Naive thymus-derived CD8-positive, alpha-beta T cell (primary cell): ENCODE measurements around the gene TMEM131. TPM values are rescaled to one million over a fixed set of nuclear protein-coding genes. Genes with fewer than 3 reads are reported as not detected.
A peak's percentile ranks its signal among the peaks of the same experiment; 100 is the strongest.

Experiments
- ATAC-seq, 2 donors: fragments of 150-1000 bp; cut with Tn5 transposase in 1 of 2; sonication (Bioruptor Pico), chemical (Tn5 transposase) in 1 of 2; 1 replicate in 1 of 2; 2 replicates in 1 of 2; pipeline ENCODE4 v1.10.0; 2021; ENCODE audit warnings: mild to moderate bottlenecking in 2 of 2, moderate library complexity in 2 of 2
- POLR2A ChIA-PET: fragments of 350-600 bp; sonication (Branson Sonifier 250); formaldehyde crosslinking; loops from one replicate; lab custom pipeline; 2021; ENCODE audit warnings: antibody characterized with exemption; lab: Charles Lee
- DNase-seq, 10 donors: peaks; one replicate each; pipeline versions ENCODE4 v3.0.0 to v3.0.0-alpha.2; 2020 to 2022
- H3K27ac Mint-ChIP-seq, 10 donors: one replicate each; pipeline ENCODE4 v1.8.0; 2020 to 2022; ENCODE audit warnings: mild to moderate bottlenecking in 10 of 10, mixed read lengths in 10 of 10, moderate library complexity in 4 of 10, inconsistent platforms in 1 of 10
- H3K27me3 Mint-ChIP-seq, 5 donors: one replicate each; pipeline ENCODE4 v1.8.0; 2021 to 2022; ENCODE audit warnings: mixed read lengths in 5 of 5
- H3K36me3 Mint-ChIP-seq, 3 donors: one replicate each; pipeline ENCODE4 v1.8.0; 2020 to 2022; ENCODE audit warnings: mixed read lengths in 3 of 3, mild to moderate bottlenecking in 2 of 3, inconsistent platforms in 1 of 3
- H3K4me1 Mint-ChIP-seq, 4 donors: one replicate each; pipeline ENCODE4 v1.8.0; 2021 to 2022; ENCODE audit warnings: mixed read lengths in 4 of 4
- H3K4me3 Mint-ChIP-seq, 10 donors: one replicate each; pipeline ENCODE4 v1.8.0; 2020 to 2022; ENCODE audit warnings: mild to moderate bottlenecking in 10 of 10, mixed read lengths in 10 of 10, moderate library complexity in 6 of 10, inconsistent platforms in 1 of 10
- H3K9me3 Mint-ChIP-seq, 9 donors: one replicate each; pipeline ENCODE4 v1.8.0; 2020 to 2022; ENCODE audit warnings: mixed read lengths in 9 of 9, mild to moderate bottlenecking in 3 of 9, inconsistent platforms in 1 of 9, moderate library complexity in 1 of 9
- polyA plus RNA-seq, 3 donors: library from polyadenylated mRNA; unstranded; fragments of 300-500 nt; fragmentation: Illumina TruSeq; gene quantifications; one replicate each; pipeline ENCODE4 v1.2.3, GENCODE V29; 2021
- total RNA-seq, 8 experiments: library from RNA in 2 of 8; stranded (reverse) in 2 of 8; gene quantifications; one replicate each; pipeline ENCODE4 v1.2.3 and lab custom pipeline; 2021 to 2026

Gene TMEM131
- total and polyA plus RNA-seq, 5 experiments from 2014 or later: 11.4 to 61.4 (median 18.1) TPM

GRCh38 chr2:97995026-97995733 is 568 bp downstream of the TMEM131 start:
- H3K9me3 Mint-ChIP-seq: no peaks in the 10 kb centered on the region
- peak overlapping the region; percentile 68 to 96 (median 94) for H3K27ac Mint-ChIP-seq
- peaks cover 22 to 48% (median 45%) of the 10 kb centered on the region in 4 donors for H3K4me1 Mint-ChIP-seq
- H3K4me3 Mint-ChIP-seq: peak overlapping the region; percentile 89 to 97 (median 94)
- DNase-seq (peak; percentile 30 to 69 (median 50)), ATAC-seq (peak; percentile 33 to 36)
- H3K27me3 Mint-ChIP-seq: no peaks in the 10 kb centered on the region
- peaks cover 0 to 4% (median 0%) of the 10 kb centered on the region in 3 donors for H3K36me3 Mint-ChIP-seq
- POLR2A ChIA-PET: no interaction called here

- peak overlapping the region; percentile 68 to 96 (median 94) for H3K27ac Mint-ChIP-seq
- H3K27me3 Mint-ChIP-seq: no peaks in the 10 kb centered on the region
- POLR2A ChIA-PET: no interaction called here
- H3K4me1 Mint-ChIP-seq: peaks cover 22 to 56% (median 51%) of the 10 kb centered on the region in 4 donors
- H3K36me3 Mint-ChIP-seq: peaks cover 0 to 4% (median 0%) of the 10 kb centered on the region in 3 donors
- no peak for ATAC-seq
- no peaks in the 10 kb centered on the region for H3K9me3 Mint-ChIP-seq
- DNase-seq: no peak
- peak overlapping the region; percentile 89 to 97 (median 94) for H3K4me3 Mint-ChIP-seq
These were observed 1.3 kb downstream of the TMEM131 start for GRCh38 chr2:97994476-97994875.

- POLR2A ChIA-PET: no interaction called here
- Mint-ChIP-seq H3K27me3 (no peaks in the 10 kb centered on the region), H3K4me3 (peak overlapping the region; percentile 89 to 97 (median 94)), H3K4me1 (peaks cover 22 to 61% (median 54%) of the 10 kb centered on the region in 4 donors), H3K9me3 (peaks cover 0 to 1% (median 0%) of the 10 kb centered on the region in 9 donors), H3K27ac (peak overlapping the region in 7 of 10 donors; percentile 2 to 91 (median 70)), H3K36me3 (peaks cover 0 to 4% (median 2%) of the 10 kb centered on the region in 3 donors)
- DNase-seq (no peak), ATAC-seq (no peak)
These were observed 1.8 kb downstream of the TMEM131 start for GRCh38 chr2:97993926-97994325.

- Mint-ChIP-seq H3K36me3 (peaks cover 3 to 10% (median 10%) of the 10 kb centered on the region in 3 donors), H3K27ac (peak overlapping the region in 1 of 10 donors; percentile 91), H3K4me1 (peaks cover 27 to 68% (median 60%) of the 10 kb centered on the region in 4 donors), H3K9me3 (peaks cover 0 to 9% (median 0%) of the 10 kb centered on the region in 9 donors), H3K4me3 (peak overlapping the region in 9 of 10 donors; percentile 25 to 97 (median 94)), H3K27me3 (no peaks in the 10 kb centered on the region)
- POLR2A ChIA-PET: no interaction called here
- no peak for DNase-seq
- no peak for ATAC-seq
These were observed 2.6 kb downstream of the TMEM131 start for GRCh38 chr2:97992836-97993825.

- ATAC-seq (no peak), DNase-seq (no peak)
- Mint-ChIP-seq H3K9me3 (peaks cover 0 to 12% (median 0%) of the 10 kb centered on the region in 9 donors), H3K4me1 (peaks cover 31 to 80% (median 66%) of the 10 kb centered on the region in 4 donors), H3K27me3 (no peaks in the 10 kb centered on the region), H3K4me3 (peak overlapping the region in 7 of 10 donors; percentile 5 to 62 (median 22)), H3K27ac (peak overlapping the region in 4 of 10 donors; percentile 9 to 44 (median 27)), H3K36me3 (peaks cover 3 to 15% (median 10%) of the 10 kb centered on the region in 3 donors)
- POLR2A ChIA-PET: no interaction called here
These were observed 4.5 kb downstream of the TMEM131 start for GRCh38 chr2:97991081-97991856.

GRCh38 chr2:97988722-97989121 is 7.0 kb downstream of the TMEM131 start:
- DNase-seq: no peak
- Mint-ChIP-seq H3K27ac (peak overlapping the region in 1 of 10 donors; percentile 33), H3K27me3 (no peaks in the 10 kb centered on the region), H3K9me3 (peaks cover 0 to 12% (median 2%) of the 10 kb centered on the region in 9 donors), H3K36me3 (peaks cover 4 to 18% (median 6%) of the 10 kb centered on the region in 3 donors), H3K4me1 (peaks cover 31 to 79% (median 63%) of the 10 kb centered on the region in 4 donors), H3K4me3 (peak overlapping the region in 4 of 10 donors; percentile 18 to 33 (median 22))
- no peak for ATAC-seq
- POLR2A ChIA-PET: no interaction called here

GRCh38 chr2:97985998-97986397 is 9.8 kb downstream of the TMEM131 start:
- Mint-ChIP-seq H3K9me3 (peaks cover 0 to 12% (median 2%) of the 10 kb centered on the region in 9 donors), H3K27ac (no peak overlapping the region), H3K4me3 (no peak overlapping the region), H3K36me3 (peaks cover 7 to 26% (median 8%) of the 10 kb centered on the region in 3 donors), H3K27me3 (no peaks in the 10 kb centered on the region), H3K4me1 (peaks cover 29 to 70% (median 55%) of the 10 kb centered on the region in 4 donors)
- no peak for ATAC-seq
- POLR2A ChIA-PET: no interaction called here
- no peak for DNase-seq

- H3K9me3 Mint-ChIP-seq: peaks cover under 1 to 24% (median 6%) of the 10 kb centered on the region in 9 donors
- H3K27me3 Mint-ChIP-seq: no peaks in the 10 kb centered on the region
- peaks cover 12 to 36% (median 19%) of the 10 kb centered on the region in 3 donors for H3K36me3 Mint-ChIP-seq
- peaks cover 29 to 69% (median 46%) of the 10 kb centered on the region in 4 donors for H3K4me1 Mint-ChIP-seq
- POLR2A ChIA-PET: no interaction called here
- H3K4me3 Mint-ChIP-seq: no peak overlapping the region
- DNase-seq (no peak), ATAC-seq (no peak)
- no peak overlapping the region for H3K27ac Mint-ChIP-seq
These were observed 12.1 kb downstream of the TMEM131 start for GRCh38 chr2:97983698-97984097.

- POLR2A ChIA-PET: no interaction called here
- no peak for ATAC-seq
- peaks cover 13 to 37% (median 19%) of the 10 kb centered on the region in 3 donors for H3K36me3 Mint-ChIP-seq
- no peak for DNase-seq
- no peaks in the 10 kb centered on the region for H3K27me3 Mint-ChIP-seq
- peaks cover 28 to 67% (median 47%) of the 10 kb centered on the region in 4 donors for H3K4me1 Mint-ChIP-seq
- no peak overlapping the region for H3K27ac Mint-ChIP-seq
- H3K4me3 Mint-ChIP-seq: no peak overlapping the region
- peaks cover under 1 to 24% (median 8%) of the 10 kb centered on the region in 9 donors for H3K9me3 Mint-ChIP-seq
These were observed 12.6 kb downstream of the TMEM131 start for GRCh38 chr2:97983134-97983533.

- DNase-seq (no peak), ATAC-seq (no peak)
- Mint-ChIP-seq H3K9me3 (peaks cover 0 to 21% (median 8%) of the 10 kb centered on the region in 9 donors), H3K27me3 (no peaks in the 10 kb centered on the region), H3K4me1 (peaks cover 28 to 62% (median 45%) of the 10 kb centered on the region in 4 donors), H3K4me3 (no peak overlapping the region), H3K27ac (no peak overlapping the region), H3K36me3 (peaks cover 13 to 33% (median 19%) of the 10 kb centered on the region in 3 donors)
- POLR2A ChIA-PET: no interaction called here
These were observed 13.1 kb downstream of the TMEM131 start for GRCh38 chr2:97982621-97983020.

- H3K4me1 Mint-ChIP-seq: peaks cover 28 to 63% (median 47%) of the 10 kb centered on the region in 4 donors
- H3K27me3 Mint-ChIP-seq: no peaks in the 10 kb centered on the region
- POLR2A ChIA-PET: no interaction called here
- H3K27ac Mint-ChIP-seq: no peak overlapping the region
- ATAC-seq: no peak
- H3K36me3 Mint-ChIP-seq: peaks cover 13 to 36% (median 19%) of the 10 kb centered on the region in 3 donors
- peaks cover 0 to 21% (median 9%) of the 10 kb centered on the region in 9 donors for H3K9me3 Mint-ChIP-seq
- DNase-seq: no peak
- no peak overlapping the region for H3K4me3 Mint-ChIP-seq
These were observed 13.8 kb downstream of the TMEM131 start for GRCh38 chr2:97981961-97982360.
